Stimulated activated naive CD8-positive, alpha-beta T cell treated with anti-CD3 and anti-CD28 coated beads, Interleukin-15, Interleukin-2, amounts not matched to agents 100 U/mL and 50 U/mL, for 24 hours (primary cell): ENCODE measurements around the gene OR2F2.

Source experiments
- ATAC-seq: fragments of 150-1000 bp; cut with Tn5 transposase; one replicate; pipeline ENCODE4 v1.10.0; 2021
- DNase-seq: peaks from one replicate; pipeline ENCODE4 v3.0.0; 2021

OR2F2 gene

DNA sequence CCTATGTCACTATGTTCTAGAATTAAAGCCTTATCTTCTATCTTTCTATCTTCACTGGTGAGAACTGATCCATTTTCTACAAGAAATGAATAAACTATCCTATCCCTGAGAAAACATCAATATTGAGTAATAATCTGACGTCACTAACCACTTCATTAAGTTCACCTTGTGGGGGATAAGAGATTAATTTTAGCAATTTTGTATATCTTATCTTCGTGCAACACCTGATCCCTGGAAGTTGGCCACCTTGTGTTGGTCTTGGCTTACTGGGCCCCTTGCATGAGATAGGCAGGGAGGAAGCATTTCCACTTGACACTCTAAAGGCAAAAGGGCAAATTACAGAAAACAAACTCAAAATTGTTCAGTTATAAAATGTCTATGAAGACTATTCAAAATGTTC, 45.0 kb downstream of the OR2F2 start:
- ATAC-seq: no peak

GRCh38 chr7:143980746-143981510, 45.9 kb downstream of the OR2F2 start:
- ATAC-seq (no peak), DNase-seq (no peak)

More for the DNA sequence above, 45.0 kb downstream of the OR2F2 start:
- no peak for DNase-seq

GRCh38 chr7:143983960-143984359, 48.9 kb downstream of the OR2F2 start:
- DNase-seq (no peak), ATAC-seq (no peak)
